Inflammatory macrophage (primary cell): ENCODE results near the gene MAML3.

Source experiments
- DNase-seq, 2 donors: peaks; one replicate each; pipeline ENCODE4 v3.0.0-alpha.2; 2020 to 2022

Gene MAML3

DNA sequence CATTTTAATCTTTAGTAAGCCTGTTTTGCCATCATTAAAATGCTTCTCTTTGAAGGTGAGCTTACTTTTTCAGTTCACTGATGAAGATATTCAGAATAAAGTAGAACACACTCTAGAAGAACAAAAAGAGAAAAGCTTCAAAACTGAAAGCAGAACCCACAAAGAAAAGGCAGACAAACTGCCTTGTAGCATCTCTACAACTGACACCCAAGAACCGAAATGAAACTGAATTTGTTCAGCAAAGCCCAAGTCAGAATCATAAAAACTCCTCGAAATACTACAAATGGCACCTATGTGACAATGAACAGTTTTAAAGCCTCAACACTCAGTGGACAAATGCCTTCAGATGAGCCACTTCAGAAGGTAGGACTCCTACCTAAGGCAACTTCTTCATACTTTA, 83.6 kb downstream of the MAML3 start:
- no peak for DNase-seq

DNA sequence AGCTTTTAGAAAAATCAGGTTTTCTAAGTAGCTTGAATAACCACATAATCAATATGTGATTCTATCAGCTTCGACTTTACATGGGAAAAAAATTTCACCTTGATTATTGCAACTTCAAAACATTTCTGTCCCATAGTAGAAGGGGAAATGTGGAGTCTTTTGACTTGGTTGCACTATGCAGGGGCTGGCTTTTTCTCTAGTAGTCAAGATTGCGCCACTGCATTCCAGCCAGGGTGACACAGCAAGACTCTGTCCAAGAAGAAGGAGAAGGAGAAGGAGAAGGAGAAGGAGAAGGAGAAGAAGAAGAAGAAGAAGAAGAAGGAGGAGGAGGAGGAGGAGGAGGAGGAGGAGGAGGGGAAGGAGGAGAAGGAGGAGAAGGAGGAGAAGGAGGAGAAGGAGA, 84.9 kb downstream of the MAML3 start:
- DNase-seq, result peak in 1 of 2 donors; percentile 49

DNA sequence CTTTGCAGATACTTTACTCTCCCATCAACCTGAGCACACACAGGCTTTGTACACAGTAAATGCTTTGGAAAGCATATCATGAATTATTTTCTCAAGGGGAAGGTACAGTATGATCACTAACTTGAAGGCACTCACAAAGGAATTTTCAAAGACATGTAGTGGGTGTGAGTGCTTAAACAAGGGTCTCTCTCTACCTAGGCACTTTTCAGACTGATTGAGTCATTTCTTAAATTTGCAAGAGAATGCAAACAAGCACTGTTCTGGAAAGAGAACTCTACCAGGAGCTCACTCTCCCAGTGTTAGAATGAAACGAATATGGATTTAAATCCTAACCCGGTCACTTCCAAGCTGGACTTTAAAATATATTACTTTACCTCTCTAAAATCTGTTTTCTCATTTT, 85.7 kb downstream of the MAML3 start:
- DNase-seq, result no peak

DNA sequence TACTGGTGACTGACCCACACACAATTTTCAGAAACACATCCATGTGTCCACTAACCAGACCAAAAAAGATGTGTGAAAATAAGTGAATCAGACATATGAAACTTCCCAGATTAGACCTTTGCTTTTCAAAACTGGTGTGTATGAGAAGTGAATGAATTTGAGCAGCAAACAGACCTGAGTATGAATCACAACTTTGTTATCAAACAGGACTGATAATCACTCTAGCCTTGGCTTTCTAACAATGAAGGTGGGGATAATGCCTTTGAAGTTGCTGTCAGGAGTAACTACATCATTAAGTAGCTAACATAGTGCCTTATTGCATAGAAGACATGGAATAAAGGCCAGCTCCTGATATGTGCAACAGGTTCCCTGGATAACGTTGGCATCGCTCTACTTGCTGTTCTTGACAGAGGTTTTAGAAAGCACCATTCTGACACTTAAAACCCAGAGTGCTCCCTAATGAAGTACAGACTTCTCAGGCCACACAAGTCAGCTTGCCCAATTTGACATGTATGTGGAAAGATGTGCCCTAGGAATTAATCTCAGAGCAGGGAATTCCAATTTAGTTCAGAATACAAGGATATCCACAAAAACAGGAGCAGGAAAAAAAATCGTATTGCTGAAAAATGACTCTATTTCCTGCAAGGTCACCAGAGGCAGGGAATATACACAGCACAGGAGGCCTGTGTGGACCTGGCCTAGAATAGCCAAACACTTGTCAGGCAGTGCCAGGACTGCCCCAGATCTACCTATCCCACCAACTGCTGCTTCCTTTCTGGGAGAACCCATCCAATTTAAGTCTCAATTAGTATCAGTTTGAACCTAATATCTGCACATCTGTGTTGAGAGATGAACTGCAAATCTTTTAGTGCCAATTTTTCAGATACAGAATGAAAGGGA, 87.7 kb downstream of the MAML3 start:
- DNase-seq, result no peak

DNA sequence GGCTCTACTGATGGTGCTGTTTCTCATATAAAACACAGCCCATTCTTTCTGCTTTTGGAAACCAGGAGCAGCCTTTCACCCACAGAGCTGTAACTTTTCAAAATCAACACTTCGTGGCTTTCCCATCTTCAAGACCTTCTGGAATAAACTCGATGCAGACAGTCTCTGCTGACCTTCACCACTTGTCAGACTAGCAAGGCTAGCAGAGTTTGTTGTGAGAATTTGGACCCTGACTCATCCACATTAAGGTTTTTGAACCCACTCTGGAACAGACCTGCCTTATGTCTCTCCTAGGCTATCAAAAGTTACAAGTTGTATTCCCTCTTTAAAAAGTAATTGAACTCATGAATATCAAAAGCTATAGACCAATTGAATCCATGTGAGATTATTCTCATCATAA, 88.6 kb downstream of the MAML3 start:
- DNase-seq, result no peak

DNA sequence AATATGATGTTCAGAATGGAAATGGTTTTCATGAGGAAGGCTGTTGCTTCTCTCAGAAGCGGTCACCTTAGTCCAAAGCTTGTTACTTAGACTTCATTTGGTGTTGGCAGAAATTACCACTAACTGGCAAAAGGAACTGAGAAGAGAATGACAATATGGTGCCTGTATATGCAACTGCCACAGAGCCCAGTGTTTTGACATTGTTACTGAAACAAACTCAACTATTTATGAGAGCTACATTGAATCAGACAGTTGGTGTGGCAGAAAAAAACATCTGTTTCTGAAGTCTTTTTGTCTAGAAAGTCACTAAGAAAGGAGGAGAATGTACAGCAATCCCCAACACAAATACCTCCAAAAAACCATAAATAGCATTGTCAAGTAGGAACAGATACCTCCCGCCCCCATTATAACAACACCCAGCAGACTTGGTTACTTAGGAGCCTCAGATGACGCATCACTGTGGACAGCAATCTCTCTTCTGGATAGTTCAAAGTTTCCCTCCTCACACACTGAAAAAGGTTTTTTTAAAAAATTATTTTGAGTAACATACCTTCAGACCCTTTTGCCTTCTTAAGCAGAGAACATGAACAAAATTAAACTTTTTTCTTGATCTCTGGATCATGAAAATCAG, 92.2 kb downstream of the MAML3 start:
- no peak for DNase-seq

DNA sequence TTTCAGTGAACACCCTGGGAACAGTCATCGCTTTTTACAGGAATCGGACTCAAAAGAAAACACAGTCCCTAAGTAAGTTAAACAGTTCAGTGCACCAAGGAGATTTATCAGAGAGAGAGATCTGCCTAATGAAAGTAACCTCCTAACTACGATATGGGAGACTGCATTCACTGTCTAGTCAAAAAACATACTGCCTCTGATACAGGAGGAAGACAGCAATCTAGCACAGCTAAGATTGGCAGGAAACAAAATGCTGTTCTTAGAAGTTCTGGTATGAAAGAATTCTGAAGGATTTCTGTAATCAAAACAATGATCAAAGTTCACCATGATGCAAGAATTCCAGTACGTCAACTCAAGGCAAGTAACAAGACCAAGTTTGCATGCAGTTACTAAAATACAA, 92.8 kb downstream of the MAML3 start:
- DNase-seq, result no peak

DNA sequence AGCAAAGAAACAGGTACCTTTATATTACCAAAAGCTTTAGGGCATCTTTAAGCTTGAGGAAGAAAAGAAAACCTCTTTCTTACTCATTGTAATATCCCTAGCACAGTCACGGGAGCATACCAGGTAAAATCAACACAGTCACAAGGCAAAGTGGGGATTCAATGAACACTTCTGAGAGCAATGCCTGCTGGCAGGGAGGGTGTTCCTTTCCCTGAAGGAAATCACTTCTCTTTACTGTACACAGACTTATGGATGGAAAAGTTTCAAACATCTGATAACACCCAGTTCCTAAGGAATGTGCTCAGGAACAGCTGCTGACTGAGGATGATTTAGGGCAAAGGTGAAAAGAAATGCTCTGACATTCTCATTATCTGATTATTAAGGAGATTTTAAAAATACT, 94.8 kb downstream of the MAML3 start:
- no peak for DNase-seq

DNA sequence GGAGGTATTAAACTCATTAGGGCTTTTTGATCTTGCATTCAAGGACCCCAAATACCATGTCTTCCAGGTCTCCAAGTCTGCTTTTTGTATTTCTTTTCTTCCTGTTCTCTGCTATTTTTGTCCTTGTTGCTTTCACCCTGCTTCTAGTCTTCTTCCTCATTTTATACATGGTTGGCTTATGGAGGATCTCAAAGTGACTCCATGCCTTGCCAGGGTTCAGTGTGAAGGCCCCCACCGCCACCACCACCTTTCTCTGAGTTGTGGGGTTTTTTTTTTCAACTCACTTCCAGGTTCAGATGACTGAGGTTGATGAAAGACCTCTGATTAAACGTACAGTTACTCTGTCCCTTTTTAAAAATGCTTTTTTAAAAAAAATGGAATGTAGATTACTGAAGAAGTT, 96.3 kb downstream of the MAML3 start:
- peak in 1 of 2 donors; percentile 34 for DNase-seq

DNA sequence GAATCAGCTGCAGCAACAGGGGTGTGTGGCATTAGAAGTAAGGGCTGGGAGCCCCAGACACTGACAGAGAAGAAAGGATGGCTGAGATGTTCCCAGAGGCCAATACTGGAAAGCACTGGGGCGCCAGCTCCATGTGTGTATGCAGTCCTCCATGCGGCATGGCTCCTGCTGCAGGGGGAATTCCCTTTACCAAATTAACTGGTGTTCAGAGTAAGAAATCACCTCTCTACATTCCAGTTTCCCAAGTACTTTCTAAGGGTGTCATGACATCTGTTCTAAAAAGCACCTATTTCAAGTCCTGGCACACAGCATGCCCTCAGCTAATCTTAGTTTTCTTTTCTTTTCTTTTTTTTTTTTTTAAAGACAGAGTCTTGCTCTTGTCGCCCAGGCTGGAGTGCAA, 98.0 kb downstream of the MAML3 start:
- no peak for DNase-seq

DNA sequence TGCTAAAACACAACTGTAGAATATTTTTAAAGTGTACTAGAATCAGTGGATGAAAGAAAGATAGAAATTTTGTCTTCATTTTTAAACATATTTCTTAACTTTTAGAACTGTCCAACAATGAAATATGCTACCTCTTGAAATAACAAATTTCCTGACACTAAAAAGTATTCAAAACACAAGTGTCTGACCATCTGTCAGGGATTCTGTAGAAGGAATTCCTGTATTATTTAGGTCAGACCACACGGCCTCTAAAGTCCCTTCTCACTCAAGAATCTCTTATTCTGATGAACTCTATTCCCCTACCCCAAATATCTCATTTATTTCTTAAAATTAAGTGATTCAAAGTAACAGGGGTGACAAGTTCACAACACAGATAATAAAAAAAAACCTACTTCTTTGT, 99.1 kb downstream of the MAML3 start:
- no peak for DNase-seq

DNA sequence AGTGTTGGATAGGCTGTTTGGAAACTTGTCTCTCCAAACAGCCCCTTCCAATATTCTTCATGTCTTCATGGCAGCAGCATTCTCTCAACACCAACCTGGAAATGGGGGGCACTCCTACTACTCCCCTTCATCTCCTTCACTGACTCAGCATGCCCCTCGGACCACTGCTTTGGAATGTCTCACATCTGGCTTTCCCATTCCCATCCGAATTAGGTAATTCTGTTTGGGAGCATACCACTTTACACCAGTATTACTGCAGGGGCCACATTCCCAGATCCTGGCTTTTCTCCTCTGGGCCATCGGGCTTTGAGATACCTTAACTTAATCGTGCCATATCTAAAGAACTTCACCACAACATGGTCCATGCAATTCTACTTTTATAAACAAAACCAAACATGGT, 100.8 kb downstream of the MAML3 start:
- no peak for DNase-seq

DNA sequence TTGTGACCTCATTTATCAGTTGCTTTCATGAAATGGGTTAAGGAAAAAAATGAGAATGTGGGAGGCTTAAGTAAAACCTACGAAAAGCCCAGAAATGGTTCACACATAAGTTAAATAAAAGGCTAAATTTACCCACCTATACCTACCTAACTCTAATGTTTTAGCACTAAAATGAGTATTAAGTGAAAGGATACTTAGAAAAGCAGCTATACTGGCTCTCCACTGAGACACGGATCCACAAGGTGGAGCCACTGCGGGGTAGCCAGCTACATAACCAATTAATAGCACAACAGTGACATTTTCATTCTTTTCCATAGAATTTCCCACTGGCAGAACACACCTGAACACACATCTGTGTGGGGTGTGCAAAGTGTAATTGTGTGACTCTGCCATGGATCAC, 101.9 kb downstream of the MAML3 start:
- peak; percentile 39 to 65 for DNase-seq

DNA sequence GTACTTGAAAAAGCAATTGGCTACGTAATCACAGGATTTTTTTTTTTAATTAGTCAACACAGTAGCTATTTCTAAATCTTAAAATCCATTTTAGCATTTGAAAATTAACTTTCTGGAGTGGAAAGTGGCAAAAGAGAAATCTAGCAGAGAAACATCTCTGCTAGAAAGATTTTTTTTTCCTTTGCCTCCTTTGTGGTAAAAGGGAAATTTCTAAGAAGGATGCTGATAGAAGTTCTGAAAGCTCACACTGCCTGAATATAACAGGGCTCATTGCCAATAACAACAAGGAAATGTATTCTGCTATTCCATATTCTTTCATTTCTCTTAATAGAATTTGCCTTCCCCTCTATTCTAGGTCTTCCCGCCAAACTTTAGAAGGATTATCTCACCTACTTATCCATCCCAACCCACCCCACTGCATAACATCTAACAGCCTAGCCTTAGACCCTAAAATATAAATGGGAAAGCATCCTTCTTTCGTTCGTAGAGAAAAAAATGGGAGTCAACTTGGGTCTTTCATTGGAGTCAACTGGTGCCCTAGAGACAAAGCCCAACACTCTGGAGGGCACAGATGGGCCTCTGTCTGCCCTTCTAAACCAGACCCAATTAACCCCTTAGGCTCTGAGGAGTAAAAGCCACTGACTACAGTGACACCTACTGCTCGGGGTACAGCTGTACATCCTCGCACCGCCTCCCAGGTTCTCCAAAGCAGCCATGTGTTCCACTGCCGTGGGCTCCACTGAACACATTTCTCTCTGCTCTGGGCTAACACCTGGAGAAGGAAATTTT, 103.9 kb downstream of the MAML3 start:
- DNase-seq, result no peak

DNA sequence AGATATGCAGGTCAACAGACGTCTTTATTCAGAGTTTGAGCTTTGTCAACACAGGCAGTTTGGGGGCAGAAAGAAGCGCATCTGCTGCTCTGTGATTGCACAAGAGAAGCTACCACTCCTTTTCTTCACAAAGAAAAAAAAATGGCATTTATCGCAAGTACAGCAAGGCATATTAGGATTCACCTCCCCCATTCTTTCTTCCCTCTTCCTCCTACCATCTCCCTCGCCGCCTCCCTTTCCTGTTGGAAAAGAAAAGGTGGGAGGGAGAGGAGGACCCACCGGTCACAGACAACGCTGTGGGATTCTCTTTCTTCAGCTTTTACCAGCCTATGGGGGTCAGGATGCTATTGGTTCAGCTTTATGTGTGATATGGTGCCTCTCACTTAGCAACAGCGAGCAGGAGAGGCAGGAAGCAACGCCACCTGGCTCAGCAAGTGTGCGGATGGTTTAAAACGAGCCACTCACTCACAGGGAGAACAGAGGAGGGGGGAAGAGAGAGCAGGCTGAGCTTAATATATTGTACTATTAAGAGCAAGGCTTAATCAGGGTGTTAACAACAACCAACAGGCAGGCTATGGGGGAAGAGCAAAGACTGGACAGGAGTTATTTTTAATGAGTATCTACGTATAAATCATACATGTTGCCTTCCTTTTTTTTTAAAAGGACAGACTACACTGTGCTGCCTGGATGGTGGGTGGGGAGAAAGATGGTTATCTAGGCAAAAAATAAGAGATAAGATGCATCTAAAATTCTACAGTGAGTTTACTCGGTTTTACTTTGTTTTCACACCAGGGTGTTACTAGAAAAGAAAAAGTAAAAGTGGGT, 104.7 kb downstream of the MAML3 start:
- no peak for DNase-seq

DNA sequence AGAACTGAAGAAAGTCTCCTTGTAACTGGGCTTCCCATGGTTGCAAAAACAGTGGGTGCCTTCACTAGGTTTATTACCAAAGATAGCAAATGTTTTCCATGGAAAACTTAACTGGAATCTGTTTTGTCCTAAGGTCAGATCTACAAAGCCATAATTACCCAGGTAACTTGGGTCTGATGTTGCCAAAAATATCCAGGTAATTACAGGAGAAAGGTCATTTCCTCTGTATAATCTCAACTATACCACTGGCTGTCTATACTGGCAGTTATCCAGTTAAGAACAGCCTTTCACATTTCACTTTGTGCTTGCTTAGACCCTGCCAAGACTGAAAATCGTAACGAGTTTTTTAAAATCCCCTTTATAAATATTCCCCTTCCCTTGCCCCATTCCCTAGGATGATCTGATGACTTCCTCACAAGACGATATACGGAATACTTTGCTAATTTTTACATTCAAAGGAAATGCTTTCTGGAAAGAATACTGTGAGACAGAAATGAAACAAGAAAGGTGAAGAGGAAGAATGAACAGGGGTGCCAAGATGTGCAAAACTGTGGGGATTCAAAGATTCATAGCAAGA, 105.5 kb downstream of the MAML3 start:
- DNase-seq, result no peak

DNA sequence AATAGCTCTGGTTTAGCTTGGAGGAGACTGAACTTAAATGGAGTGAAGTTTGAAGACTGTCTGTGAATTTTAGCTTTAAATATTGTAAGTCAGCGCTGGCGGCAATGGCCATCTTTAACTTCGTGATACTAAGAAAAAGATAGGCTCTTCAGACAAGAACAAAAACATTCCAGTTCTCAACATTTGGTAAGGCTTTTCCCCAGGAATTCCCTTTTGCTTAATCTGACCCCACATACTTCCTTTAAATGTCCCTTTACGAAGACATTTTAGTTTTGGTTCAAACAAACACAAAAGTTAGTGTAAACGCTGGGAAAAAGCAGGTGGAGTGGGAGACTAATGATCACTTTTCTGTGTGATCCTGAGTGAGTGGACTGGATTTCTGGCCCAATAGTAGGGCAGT, 106.2 kb downstream of the MAML3 start:
- no peak for DNase-seq

DNA sequence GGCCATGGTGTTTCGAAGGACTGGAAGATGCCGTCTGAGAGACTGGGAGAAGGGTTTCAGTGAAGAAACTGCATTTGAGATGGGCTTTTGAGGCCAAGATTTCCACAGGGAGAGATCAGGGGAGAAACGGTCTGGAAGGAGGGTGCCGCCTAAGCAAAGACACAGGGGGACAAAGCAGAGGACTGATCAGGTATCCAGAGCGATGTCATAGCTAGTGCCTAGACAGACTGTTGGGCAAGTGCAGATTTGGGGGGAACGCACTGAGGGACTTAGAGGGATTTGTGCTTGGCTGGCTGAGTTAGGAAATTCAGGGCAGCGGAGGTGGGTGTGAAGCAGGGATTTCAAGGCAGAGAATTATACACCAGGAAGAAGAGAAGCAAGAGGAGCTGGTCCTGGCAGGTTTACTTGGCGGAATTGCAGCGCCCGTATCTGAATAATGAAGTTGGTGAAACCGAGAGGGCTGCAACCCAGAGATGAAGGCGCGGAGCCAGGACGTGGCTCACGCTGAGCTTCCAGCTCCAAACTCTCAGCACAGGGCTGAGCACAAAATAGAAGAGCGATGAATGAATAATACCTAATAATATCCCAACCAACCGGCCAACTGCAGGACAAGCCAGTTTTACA, 106.9 kb downstream of the MAML3 start:
- no peak for DNase-seq

DNA sequence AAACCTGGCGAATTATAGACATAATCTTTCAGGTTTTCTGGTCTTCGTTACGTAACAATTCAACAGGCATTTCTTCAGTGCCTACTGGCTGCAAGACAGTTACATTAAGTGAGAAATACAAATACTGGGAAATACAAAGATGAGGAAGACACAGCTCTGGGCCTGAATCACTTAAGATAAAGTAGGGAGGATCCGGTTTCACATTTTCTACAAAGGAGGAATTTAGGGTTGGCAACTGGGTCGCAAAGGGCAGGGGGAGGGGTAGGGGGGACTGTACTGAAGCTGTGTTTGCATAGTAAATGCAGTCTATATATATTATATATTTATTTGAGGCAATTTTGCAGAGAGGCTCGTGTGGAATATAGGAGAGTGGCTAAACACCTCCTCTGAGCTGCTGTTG, 107.4 kb downstream of the MAML3 start:
- DNase-seq, result peak; percentile 13 to 56

DNA sequence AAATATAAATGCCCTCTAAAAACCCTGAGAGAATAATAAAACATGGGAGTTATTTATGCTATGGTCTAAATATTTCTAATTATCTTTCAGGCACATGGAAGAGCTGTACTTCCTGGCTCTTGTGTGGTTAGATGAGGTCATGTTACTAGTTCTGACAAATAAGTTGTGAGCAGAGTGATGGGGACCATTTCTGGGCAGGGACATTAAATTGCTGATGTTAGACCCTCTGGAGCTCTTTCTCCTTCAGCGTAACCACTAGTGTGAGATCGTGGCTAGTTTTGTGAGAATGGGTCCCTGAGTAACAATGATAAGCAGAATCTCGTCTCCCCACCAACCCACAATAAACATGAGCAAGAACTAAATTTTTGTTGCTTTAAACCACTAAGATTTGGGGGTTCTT, 108.0 kb downstream of the MAML3 start:
- no peak for DNase-seq

DNA sequence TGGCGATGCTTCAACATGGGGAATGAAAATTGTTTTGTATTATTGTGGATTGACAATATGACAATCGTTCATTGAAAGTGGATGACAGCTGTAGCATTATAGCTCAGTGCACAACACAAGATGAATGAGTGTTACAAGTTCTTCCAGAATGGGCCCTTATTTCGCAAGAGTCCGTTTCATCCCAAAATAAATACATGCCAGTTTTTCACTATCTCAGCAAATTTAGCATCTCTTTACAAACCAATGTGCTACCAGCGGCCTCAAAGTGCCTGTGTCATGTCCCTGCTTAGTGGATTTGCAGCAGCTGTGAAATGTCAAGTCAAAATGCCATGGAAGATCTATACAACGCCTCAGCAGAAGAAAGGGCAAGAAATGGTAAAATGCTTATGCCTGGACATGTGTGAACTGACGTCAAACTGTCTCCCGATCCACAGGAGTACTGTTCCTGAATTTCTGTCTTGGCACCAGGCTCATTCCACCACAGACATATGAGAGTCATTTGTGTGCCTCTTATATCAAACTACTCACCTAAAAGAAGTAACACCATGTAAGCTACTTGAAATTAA, 109.6 kb downstream of the MAML3 start:
- DNase-seq, result no peak
